GM12801 (cell line): ENCODE results near the gene PRKAR1B.

Experiments
- TF ChIP-seq, protein P1 (sequence below): IDR thresholded peaks from one replicate; pipeline ENCODE4 v1.5.1; 2011; ENCODE audit warnings: control low read depth; ENCODE audit not compliant: insufficient read length; ENCODE audit errors: extremely low read depth

The PRKAR1B gene

GRCh38 chr7:516606-517456 lies 210.2 kb downstream of the PRKAR1B start:
- TF ChIP-seq, protein P1, sequence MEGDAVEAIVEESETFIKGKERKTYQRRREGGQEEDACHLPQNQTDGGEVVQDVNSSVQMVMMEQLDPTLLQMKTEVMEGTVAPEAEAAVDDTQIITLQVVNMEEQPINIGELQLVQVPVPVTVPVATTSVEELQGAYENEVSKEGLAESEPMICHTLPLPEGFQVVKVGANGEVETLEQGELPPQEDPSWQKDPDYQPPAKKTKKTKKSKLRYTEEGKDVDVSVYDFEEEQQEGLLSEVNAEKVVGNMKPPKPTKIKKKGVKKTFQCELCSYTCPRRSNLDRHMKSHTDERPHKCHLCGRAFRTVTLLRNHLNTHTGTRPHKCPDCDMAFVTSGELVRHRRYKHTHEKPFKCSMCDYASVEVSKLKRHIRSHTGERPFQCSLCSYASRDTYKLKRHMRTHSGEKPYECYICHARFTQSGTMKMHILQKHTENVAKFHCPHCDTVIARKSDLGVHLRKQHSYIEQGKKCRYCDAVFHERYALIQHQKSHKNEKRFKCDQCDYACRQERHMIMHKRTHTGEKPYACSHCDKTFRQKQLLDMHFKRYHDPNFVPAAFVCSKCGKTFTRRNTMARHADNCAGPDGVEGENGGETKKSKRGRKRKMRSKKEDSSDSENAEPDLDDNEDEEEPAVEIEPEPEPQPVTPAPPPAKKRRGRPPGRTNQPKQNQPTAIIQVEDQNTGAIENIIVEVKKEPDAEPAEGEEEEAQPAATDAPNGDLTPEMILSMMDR: no peak

- TF ChIP-seq, protein P1: no peak
Measured at GRCh38 chr7:516216-516605, 210.9 kb downstream of the PRKAR1B start.

GRCh38 chr7:515628-516027 lies 211.5 kb downstream of the PRKAR1B start:
- TF ChIP-seq, protein P1: no peak

DNA sequence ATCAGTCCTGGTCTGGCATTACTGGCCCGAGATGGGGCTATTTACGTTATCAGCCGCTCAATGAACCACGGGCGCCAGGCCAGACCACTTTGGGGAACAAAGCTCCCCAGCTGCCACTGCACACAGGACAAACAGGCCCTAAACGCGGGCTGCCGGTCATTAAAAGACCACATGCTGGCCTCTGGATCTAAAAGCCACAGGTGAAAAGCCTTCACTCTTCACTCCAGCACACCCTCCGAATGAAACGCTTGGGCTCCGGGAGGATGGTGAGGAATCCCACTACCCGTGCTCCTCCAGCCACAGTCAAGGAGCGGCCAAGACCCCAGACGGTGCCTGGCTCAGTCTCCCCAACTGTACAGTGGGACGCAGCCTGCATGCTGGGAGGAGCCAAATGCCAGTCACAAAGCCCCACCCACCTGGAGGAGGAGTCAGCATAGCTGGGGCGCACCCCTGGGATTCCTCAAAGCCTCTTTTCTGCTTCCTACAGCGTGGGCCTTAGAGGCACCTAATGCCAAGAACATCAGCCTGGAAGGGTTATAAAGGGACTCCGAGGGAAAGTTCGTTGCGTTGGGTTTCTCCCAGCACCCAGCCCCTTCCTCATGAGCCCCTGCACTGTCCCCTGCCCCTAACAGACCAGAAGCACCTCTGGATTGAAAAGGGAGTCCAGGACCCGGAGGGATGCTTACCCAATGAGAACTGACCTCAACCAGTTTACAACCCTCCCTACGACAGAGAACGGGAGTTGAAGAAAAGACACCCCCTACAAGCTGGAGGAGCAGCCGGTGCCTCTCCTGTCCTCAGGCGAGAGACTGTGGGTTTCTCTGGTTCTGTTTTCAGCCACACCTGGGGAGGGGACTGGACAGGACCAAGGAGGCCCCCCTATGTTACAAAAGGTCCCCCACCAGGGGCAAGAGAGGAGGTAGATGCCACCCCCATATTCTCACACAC lies 212.2 kb downstream of the PRKAR1B start:
- TF ChIP-seq, protein P1: no peak

GRCh38 chr7:514242-514641 lies 212.8 kb downstream of the PRKAR1B start:
- TF ChIP-seq, protein P1: no peak

GRCh38 chr7:513521-514166 lies 213.4 kb downstream of the PRKAR1B start:
- TF ChIP-seq, protein P1: no peak

DNA sequence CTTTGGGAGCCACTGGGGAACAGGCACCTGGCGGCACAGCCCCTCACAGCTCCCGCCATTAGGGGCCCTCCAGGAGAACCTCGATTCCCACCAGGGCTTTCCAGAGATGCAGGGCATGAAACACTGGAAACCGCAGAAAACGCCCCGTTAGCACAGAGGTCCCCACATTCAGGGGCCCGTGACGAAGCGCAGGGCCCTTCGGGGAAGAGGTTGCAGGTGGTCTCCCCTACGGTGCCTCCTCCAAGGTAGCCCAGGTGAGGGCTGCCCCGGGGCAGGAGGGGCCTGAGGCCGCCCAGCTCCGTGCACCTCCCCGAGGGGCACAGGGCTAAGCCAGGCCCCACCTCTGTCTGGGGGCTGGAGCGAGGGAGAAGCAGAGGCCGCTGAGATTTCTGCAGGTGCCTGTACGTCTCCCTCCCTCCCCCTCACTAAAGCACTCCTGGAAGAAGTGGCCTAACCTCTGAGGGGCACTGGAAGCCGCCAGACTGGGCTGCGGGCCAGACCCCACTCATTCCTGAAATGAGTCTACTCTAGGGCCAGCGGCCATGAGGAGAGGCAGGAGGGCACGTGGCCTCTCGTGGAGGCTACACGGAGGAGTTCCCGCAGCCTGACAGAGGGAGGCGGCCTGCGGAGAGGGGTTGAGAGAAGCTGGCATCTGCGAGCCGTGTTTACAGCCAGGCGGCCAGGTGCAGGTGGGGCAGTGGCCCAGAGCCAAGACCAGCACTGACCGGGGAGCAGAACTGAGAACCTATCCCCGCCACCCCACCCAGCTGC lies 214.4 kb downstream of the PRKAR1B start:
- TF ChIP-seq, protein P1: no peak
